Measurements from ENCODE around the gene SLC22A16. TPM values are rescaled to one million over a fixed set of nuclear protein-coding genes. Genes with fewer than 3 reads are reported as not detected.
"Not testable (repeated sequence)": the region's sequence is repeated elsewhere in the genome, so short reads cannot be mapped to it uniquely, and the experiment has no call there.

The SLC22A16 gene
- polyA plus RNA-seq, 1 donor (not counting 4 experiments of a cell fraction or from before 2014, with no cell fraction given): not detected

GRCh38 chr6:110490110-110490509 lies 13.7 kb upstream of the SLC22A16 start:
- Histone ChIP-seq H3K4me1 (ENCODE audit: control insufficient read depth, extremely low read depth, insufficient read depth, low read length) (peaks cover 14% of the 10 kb centered on the region), H3K9me3 (ENCODE audit: control insufficient read depth, low read depth, low read length) (no peaks in the 10 kb centered on the region), H3K4me3 (ENCODE audit: control insufficient read depth in 2 of 3, extremely low read depth in 1 of 3, insufficient read depth in 2 of 3, low read depth in 1 of 3, low read length in 3 of 3) (no peak overlapping the region), H3K79me2 (ENCODE audit: control insufficient read depth, insufficient read depth, low read length) (no peaks in the 10 kb centered on the region), H3K36me3 (ENCODE audit: control insufficient read depth in 2 of 2, extremely low read depth in 1 of 2, insufficient read depth in 2 of 2, low read length in 2 of 2) (no peaks in the 10 kb centered on the region), H3K9ac (ENCODE audit: control insufficient read depth, extremely low read depth, insufficient read depth, low read length) (no peak overlapping the region), H3K27me3 (ENCODE audit: control insufficient read depth, extremely low read depth, insufficient read depth, low read length) (peaks cover 2% of the 10 kb centered on the region), H2AFZ (ENCODE audit: control insufficient read depth, low read length) (no peak overlapping the region), H3K9me1 (ENCODE audit: control insufficient read depth, extremely low read depth, insufficient read depth, low read length) (no peaks in the 10 kb centered on the region), H3K27ac (ENCODE audit: control insufficient read depth, insufficient read depth, low read length) (no peak overlapping the region), H3K4me2 (ENCODE audit: control insufficient read depth, extremely low read depth, insufficient read depth, low read depth, low read length) (no peak overlapping the region), H4K20me1 (ENCODE audit: control insufficient read depth, extremely low read depth, insufficient read depth, low read length) (no peaks in the 10 kb centered on the region)
- dilution Hi-C loops (cut with MboI; ENCODE audit: extremely low pct_ligation_motif_present, low sequenced_read_pairs): no loop called here
- TF ChIP-seq EZH2 (IDR thresholded peaks at IDR 0.05; ENCODE audit: low read length): no peak
- TF ChIP-seq CTCF (optimal IDR thresholded peaks at IDR 0.05 in 1 of 3, IDR thresholded peaks at IDR 0.05 in 1 of 3, conservative IDR thresholded peaks at IDR 0.05 in 1 of 3; ENCODE audit: extremely low read depth in 1 of 3, insufficient read depth in 2 of 3, low read length in 3 of 3): no peak
- FAIRE-seq: no peak
- no peak for DNase-seq (ENCODE audit: low read depth, low spot score)

GRCh38 chr6:110488606-110489190 lies 12.3 kb upstream of the SLC22A16 start:
- Histone ChIP-seq H2AFZ (ENCODE audit: control insufficient read depth, low read length) (no peak overlapping the region), H3K27me3 (ENCODE audit: control insufficient read depth, extremely low read depth, insufficient read depth, low read length) (no peaks in the 10 kb centered on the region), H3K4me2 (ENCODE audit: control insufficient read depth, extremely low read depth, insufficient read depth, low read depth, low read length) (no peak overlapping the region), H3K79me2 (ENCODE audit: control insufficient read depth, insufficient read depth, low read length) (no peaks in the 10 kb centered on the region), H3K27ac (ENCODE audit: control insufficient read depth, insufficient read depth, low read length) (no peak overlapping the region), H3K4me3 (ENCODE audit: control insufficient read depth in 2 of 3, extremely low read depth in 1 of 3, insufficient read depth in 2 of 3, low read depth in 1 of 3, low read length in 3 of 3) (no peak overlapping the region), H3K9me3 (ENCODE audit: control insufficient read depth, low read depth, low read length) (no peaks in the 10 kb centered on the region), H3K36me3 (ENCODE audit: control insufficient read depth in 2 of 2, extremely low read depth in 1 of 2, insufficient read depth in 2 of 2, low read length in 2 of 2) (no peaks in the 10 kb centered on the region), H3K4me1 (ENCODE audit: control insufficient read depth, extremely low read depth, insufficient read depth, low read length) (peaks cover 14% of the 10 kb centered on the region), H3K9ac (ENCODE audit: control insufficient read depth, extremely low read depth, insufficient read depth, low read length) (no peak overlapping the region), H4K20me1 (ENCODE audit: control insufficient read depth, extremely low read depth, insufficient read depth, low read length) (no peaks in the 10 kb centered on the region), H3K9me1 (ENCODE audit: control insufficient read depth, extremely low read depth, insufficient read depth, low read length) (no peaks in the 10 kb centered on the region)
- TF ChIP-seq EZH2 (IDR thresholded peaks at IDR 0.05; ENCODE audit: low read length): no peak
- TF ChIP-seq CTCF (optimal IDR thresholded peaks at IDR 0.05 in 1 of 3, IDR thresholded peaks at IDR 0.05 in 1 of 3, conservative IDR thresholded peaks at IDR 0.05 in 1 of 3; ENCODE audit: extremely low read depth in 1 of 3, insufficient read depth in 2 of 3, low read length in 3 of 3): no peak
- FAIRE-seq (no peak), DNase-seq (ENCODE audit: low read depth, low spot score) (no peak)
- dilution Hi-C loops (cut with MboI; ENCODE audit: extremely low pct_ligation_motif_present, low sequenced_read_pairs): no loop called here

GRCh38 chr6:110487968-110488381 lies 11.6 kb upstream of the SLC22A16 start:
- H3K27ac ChIP-seq (ENCODE audit: control insufficient read depth, insufficient read depth, low read length); H3K4me2 ChIP-seq (ENCODE audit: control insufficient read depth, extremely low read depth, insufficient read depth, low read depth, low read length); H2AFZ ChIP-seq (ENCODE audit: control insufficient read depth, low read length); H3K4me3 ChIP-seq (ENCODE audit: control insufficient read depth in 2 of 3, extremely low read depth in 1 of 3, insufficient read depth in 2 of 3, low read depth in 1 of 3, low read length in 3 of 3); H3K9me1 ChIP-seq (ENCODE audit: control insufficient read depth, extremely low read depth, insufficient read depth, low read length); H4K20me1 ChIP-seq (ENCODE audit: control insufficient read depth, extremely low read depth, insufficient read depth, low read length); H3K27me3 ChIP-seq (ENCODE audit: control insufficient read depth, extremely low read depth, insufficient read depth, low read length); H3K9ac ChIP-seq (ENCODE audit: control insufficient read depth, extremely low read depth, insufficient read depth, low read length); FAIRE-seq; H3K9me3 ChIP-seq (ENCODE audit: control insufficient read depth, low read depth, low read length); DNase-seq (ENCODE audit: low read depth, low spot score); dilution Hi-C loops (cut with MboI; ENCODE audit: extremely low pct_ligation_motif_present, low sequenced_read_pairs); H3K36me3 ChIP-seq (ENCODE audit: control insufficient read depth in 2 of 2, extremely low read depth in 1 of 2, insufficient read depth in 2 of 2, low read length in 2 of 2); H3K79me2 ChIP-seq (ENCODE audit: control insufficient read depth, insufficient read depth, low read length): not testable (repeated sequence)
- H3K4me1 ChIP-seq (ENCODE audit: control insufficient read depth, extremely low read depth, insufficient read depth, low read length): peaks cover 14% of the 10 kb centered on the region
